Breast epithelium (tissue), 3 donors: ENCODE measurements around the gene ANKRD24.

Source experiments
- CTCF ChIP-seq, 3 donors: fragments of 450-650 bp; IDR thresholded peaks; one replicate each; pipeline ENCODE4 v1.5.1; 2016 to 2017; ENCODE audit warnings: antibody characterized with exemption in 3 of 3, mild to moderate bottlenecking in 3 of 3, moderate library complexity in 3 of 3
- POLR2AphosphoS5 ChIP-seq, 3 donors: sonication (generic); formaldehyde crosslinking; IDR thresholded peaks; one replicate each; pipeline ENCODE4 v1.6.1; 2017; ENCODE audit warnings: antibody characterized with exemption in 3 of 3

GRCh38 chr19:4199699-4200293 is 17.3 kb downstream of the ANKRD24 start:
- no peak for TF ChIP-seq POLR2AphosphoS5 (IDR thresholded peaks at IDR 0.05)
- TF ChIP-seq CTCF (IDR thresholded peaks at IDR 0.05): no peak
